GM18858 (cell line): ENCODE results near the gene SLC47A2.
"Not testable (repeated sequence)": the region's sequence is repeated elsewhere in the genome, so short reads cannot be mapped to it uniquely, and the experiment has no call there.

Experiments
- ATAC-seq: cut with Tn5 transposase; IDR thresholded peaks from one replicate; pipeline ENCODE4 v1.9.1; 2021; ENCODE audit not compliant: unreplicated experiment

SLC47A2 gene

DNA sequence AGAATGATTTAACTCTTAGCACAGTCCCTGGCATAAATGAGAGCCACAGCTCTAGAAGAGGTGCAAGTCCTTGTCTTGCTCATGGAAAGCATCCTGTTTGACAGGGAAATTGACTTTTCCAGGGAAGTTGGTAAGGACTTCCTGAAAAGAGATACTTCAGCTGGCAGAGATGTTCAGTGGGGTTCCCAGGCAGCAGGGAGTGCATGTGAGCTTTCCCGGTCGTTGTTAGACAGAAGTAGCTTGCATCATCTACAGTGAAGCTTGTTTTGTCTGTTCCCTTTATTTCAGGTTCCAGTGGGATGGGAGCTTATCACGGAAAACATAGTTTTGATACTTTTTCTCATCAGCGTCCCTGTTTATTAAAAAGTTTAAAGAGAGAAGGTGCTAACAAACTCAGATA is 45.0 kb downstream of the SLC47A2 start:
- ATAC-seq: no peak

- ATAC-seq: no peak
These were observed 45.5 kb downstream of the SLC47A2 start for GRCh38 chr17:19670908-19671307.

DNA sequence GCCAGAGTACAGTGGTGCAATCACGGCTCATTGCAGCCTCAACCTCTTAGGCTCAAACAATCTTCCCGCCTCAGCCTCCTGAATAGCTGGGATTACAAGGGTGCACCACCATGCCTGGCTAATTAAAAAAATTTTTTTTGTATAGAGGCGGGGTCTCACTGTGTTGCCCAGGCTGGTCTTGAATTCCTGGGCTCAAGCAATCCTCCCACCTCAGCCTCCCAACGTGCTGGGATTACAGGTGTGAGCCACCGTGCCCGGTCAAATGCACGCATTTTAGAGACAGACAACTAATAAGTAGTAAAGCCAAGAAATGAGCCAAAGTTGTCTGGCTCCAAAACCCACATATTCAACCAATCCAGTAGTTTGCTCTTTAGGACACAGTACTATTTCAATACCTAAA is 46.7 kb downstream of the SLC47A2 start:
- ATAC-seq: not testable (repeated sequence)

DNA sequence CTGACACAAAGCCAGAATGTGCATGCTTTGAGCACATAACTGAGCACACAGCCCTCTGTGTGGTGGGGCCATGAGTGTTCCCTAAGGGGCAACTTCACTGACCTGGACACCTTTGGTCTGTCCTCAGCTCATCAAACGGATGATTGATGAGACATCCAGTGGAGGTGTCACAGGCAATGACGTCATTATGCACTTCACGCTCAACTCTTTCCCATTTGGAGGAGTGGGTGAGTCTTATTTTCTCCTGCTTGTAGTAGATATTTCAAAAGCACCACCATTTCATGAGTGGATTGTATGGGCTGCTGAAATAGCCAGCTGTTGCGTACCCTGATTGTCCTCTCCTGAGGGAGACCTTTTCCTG is 51.6 kb downstream of the SLC47A2 start:
- ATAC-seq: no peak

DNA sequence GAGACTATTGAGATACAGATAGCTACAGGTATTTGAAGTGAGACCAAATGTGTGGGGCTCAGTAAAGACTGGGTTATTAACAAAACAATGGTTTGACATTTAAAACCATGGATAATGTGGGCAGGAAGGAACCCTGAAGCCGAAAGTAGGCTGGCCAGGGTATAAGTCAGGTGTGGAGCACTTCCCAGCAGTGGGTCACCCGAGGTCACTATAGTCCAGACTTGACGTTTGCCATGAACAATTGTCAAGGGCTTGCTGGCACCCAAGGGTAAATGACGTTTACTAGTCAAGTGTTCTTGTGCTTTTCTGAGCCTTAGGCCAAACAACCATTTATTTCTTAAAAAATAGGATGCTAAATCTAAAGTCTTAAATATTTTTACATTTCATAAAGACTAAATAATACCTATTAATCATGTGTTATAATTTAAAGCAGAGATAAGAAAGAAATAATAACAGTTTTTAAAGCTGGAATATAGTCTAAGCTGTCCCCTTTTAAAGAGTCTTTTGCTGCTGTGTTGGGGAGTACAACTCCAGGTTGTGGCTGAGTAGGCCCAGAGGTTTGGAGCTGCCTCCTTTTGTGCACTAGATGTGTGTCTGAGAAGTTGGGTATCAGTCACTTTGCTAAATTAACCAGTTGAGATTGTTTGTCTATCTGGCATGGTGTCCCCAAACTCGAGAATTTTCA is 52.1 kb downstream of the SLC47A2 start:
- ATAC-seq: no peak

GRCh38 chr17:19663097-19663496 is 53.3 kb downstream of the SLC47A2 start:
- no peak for ATAC-seq

DNA sequence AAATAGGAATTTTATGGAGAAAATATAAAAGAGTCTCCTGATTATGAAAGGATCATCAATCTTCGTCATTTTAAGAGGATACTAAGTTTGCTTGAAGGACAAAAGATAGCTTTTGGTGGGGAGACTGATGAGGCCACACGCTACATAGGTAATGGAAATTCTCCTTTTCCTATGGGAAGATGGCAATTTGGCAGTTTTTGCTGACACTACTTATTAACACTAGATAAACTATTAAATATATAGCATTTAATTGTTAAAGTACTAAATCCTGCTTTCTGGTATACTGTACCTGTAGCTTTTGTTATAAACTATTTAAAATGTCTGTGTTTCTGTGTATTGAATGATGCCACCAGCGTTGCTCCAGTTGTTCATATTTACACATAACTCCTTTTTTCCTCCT is 55.3 kb downstream of the SLC47A2 start:
- no peak for ATAC-seq

- no peak for ATAC-seq
These were observed 56.0 kb downstream of the SLC47A2 start for GRCh38 chr17:19660219-19660870.

DNA sequence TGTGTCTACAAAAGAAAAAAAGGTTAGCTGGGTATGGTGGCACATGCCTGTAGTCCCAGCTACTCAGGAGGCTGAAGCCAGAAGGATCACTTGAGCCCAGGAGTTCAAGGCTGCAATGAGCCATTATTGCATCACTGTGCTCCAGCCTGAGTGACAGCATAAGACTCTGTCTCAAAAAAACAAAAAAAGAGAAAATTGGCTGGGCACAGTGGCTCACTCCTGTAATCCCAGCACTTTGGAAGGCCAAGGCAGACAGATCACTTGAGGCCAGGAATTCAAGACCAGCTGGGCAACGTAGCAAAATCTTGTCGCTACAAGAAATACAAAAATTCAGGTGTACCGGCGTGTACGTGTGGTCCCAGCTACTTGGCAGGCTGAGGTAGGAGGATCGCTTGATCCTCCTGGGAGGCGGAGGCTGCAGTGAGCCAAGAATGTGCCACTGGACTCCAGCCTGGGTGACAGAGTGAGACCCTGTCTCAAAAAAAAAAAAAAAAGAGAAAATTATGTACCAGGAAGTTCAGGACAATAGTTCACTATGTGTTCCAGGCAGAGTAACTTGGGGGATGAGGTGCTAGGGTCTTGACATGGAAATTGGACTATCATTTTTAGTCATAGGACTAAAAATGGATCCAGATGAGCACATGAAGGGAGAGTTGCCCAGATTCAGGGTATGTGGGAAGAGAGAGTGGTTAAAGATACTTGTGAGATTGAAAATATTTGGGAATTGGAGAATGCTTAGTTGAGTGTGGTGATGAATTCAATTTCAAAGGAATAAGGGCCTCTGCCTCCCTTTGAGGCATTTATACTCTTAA is 56.8 kb downstream of the SLC47A2 start:
- ATAC-seq: no peak

DNA sequence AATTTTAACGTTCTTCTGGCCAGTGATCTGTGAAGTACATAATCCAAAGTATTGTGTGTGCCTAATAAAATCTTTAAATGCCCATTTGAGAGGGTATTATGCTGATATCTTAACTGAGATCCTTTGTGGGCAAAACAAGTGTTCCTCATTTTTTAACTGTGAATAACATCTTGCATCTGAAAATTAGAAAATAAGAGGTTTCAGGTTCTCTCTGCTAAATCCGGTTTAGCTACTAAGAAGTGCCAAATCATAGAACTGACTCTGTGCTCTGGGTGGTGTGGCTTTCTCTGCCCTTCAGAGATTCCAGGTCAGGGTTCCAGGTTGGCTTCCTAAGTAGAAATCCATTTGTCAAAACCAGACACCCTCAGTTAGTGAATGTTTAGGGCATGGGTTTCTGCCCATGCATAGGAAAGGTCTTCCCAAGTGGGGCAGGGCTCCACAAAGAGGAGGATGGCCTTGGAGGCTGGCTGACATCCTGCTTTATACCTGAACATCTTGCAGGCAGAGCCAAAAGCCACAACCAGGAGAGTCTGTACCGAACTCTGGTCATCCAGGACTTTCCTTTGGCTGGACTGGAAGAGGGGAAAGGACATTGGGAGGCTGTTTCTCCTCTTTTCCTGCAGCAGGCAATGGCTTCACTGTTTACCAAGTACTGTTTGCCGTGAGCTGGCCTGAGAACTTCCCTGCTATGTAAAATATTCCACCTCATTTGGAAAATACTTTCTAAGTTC is 59.4 kb downstream of the SLC47A2 start:
- ATAC-seq: no peak

DNA sequence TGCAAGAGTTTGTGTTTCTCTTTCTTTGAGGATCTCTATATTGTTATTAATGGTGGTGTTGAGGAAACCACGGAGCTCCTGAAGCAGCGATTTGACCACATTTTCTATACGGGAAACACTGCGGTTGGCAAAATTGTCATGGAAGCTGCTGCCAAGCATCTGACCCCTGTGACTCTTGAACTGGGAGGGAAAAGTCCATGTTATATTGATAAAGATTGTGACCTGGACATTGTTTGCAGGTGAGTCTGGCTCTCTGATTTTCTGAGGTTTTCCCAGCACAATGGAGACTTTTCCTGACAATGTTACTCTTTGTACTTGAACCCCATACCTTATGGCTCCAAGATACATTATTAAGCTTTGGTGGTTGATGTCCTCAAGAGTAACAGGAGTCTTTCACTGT is 60.0 kb downstream of the SLC47A2 start:
- no peak for ATAC-seq

GRCh38 chr17:19654896-19655295 is 61.5 kb downstream of the SLC47A2 start:
- ATAC-seq: no peak

- ATAC-seq: no peak
These were observed 62.0 kb downstream of the SLC47A2 start for GRCh38 chr17:19654342-19654886.

- no peak for ATAC-seq
These were observed 63.8 kb downstream of the SLC47A2 start for GRCh38 chr17:19652595-19652994.

DNA sequence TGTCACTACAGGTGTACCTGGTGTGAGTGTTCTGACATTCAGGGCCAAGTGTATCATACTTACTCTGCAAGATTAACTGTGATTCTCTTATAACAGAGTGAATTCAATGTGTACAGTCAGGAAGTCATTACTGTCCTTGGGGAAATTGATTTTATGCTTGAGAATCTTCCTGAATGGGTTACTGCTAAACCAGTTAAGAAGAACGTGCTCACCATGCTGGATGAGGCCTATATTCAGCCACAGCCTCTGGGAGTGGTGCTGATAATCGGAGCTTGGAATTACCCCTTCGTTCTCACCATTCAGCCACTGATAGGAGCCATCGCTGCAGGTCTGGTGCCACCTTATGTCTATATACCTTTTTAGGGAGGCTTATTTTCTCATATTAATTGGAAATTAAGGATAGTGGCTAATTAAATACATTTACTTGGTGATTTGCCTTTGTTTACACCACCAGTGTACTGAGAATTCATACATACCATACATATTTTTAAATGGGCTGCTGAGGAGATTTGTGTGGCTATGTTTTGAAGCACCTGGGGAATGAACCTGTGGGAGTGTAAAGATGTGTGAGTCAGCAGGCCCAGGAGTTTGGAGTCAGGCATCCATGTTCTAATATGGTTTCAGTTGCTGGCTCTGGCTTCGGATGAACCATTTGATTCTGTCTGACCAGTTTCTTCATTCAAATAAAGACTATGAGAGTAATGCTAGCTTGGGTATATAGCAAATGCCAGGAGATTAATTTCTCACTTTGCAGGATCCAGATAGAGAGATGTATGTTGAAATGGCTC is 64.7 kb downstream of the SLC47A2 start:
- no peak for ATAC-seq

DNA sequence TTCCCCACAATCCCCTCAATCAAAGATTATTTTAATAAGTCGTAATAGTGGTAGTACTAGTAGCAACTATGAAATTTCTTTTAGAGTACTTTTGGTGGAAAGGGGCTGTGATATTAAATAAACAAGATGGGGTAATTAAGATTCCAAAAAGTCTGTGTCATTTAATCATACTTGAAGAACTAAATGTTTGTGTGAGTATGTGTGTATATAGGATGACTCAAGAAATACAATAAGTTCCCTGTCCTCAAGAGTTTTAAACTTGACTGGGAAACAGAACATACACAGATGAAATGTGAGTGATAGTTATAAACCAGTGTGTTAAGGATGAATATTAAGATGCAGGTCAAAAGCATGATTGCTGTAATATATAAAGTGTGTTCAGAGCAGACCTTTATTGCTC is 65.6 kb downstream of the SLC47A2 start:
- ATAC-seq: no peak

- no peak for ATAC-seq
These were observed 67.2 kb downstream of the SLC47A2 start for GRCh38 chr17:19649274-19649541.

DNA sequence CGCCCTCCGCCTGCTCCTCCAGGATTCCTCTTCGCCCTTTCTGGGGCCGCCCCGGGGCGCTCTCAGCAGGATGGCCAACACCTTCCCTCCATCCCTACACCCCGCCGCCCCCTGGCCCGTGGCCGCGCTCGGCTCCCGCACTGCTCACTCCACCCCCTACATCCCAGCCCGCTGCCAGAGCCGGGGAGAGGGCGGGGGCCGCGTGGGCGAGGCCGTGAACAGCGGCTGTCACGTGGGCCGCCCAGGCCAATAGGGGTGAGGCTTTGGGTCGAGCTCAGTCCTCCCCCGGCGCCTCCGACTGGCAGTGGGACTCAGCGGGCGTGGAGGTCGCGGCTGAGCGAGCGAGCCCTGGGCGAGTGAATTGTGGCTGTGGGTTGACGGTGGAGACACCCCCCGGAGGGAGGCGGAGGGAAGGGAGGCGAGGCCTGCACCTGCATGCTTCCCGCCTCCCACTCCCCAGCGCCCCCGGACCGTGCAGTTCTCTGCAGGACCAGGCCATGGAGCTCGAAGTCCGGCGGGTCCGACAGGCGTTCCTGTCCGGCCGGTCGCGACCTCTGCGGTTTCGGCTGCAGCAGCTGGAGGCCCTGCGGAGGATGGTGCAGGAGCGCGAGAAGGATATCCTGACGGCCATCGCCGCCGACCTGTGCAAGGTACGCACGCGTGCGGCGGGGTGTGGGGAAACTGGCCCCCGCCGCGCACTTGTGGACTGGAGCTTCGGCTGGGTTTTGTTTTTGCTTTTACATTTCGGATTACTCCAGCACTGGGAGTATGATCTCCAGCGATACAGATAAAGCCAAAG is 67.7 kb downstream of the SLC47A2 start, which contains the start of gene ALDH3A2:
TSS of gene ALDH3A2 (plus strand) at position 277 of the 799 bp plus-strand sequence. CDS start at position 498, 221 bp downstream.
- peak; percentile 84 for ATAC-seq

DNA sequence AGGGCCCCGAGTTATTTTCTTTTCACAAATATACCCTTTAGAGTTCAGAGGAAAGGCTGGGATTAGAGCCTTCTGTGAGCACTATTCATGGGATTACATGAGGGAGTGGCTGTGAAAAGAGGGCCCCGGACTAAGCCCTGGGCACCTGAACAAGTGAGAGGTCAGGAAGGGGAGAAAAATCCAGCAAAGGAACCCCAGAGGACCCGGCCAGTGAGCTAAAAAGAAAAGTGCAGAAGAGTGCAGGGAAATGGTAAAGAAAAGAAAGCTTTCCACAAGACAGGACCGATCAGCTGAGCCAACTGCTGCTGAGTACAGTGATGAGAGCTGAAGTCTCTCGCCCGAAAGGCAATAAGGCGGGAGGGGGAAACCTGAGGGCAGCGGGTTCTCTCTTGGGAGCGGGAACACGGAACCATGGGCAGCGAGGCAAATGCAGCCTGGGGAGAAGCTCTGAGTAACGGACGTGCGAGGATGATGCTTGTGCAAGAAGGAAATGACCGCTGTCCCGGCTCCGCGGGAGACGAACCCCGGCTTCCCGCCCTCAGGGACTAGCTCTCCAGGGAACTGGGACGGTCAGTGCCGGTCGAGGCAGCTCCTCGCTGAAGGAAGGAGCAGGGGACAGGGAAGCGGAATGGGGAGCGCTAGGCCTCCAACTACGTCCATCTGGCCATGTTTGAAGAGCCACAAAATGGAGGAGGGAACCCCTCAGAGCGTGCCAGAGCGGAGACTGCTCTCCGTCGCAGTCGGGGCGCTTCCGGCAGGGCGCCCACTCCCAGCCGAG is 68.5 kb downstream of the SLC47A2 start:
- ATAC-seq: peak; percentile 14
